Measurements from ENCODE around the gene OXSR1.

Gene OXSR1

DNA sequence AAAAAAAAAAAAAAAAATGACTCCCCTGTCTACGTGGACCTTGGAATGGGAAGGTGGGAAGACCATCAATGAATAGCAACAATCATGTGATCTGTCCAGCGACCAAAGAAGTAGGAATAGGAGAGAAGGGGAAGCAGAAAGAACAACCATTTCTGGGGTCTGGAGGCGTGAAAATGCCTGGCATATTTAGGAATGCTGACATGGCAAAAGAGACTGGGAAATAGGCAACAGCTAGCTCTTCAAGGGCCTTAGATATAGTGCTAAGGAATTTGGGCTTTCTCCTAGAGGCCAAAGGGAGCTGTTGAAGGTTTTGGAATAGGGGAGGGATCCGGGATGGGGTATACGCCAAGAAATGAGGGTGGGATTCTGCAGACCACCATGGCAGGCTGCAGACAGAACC, 106.2 kb downstream of the OXSR1 start:
- TF ChIP-seq, protein P1, sequence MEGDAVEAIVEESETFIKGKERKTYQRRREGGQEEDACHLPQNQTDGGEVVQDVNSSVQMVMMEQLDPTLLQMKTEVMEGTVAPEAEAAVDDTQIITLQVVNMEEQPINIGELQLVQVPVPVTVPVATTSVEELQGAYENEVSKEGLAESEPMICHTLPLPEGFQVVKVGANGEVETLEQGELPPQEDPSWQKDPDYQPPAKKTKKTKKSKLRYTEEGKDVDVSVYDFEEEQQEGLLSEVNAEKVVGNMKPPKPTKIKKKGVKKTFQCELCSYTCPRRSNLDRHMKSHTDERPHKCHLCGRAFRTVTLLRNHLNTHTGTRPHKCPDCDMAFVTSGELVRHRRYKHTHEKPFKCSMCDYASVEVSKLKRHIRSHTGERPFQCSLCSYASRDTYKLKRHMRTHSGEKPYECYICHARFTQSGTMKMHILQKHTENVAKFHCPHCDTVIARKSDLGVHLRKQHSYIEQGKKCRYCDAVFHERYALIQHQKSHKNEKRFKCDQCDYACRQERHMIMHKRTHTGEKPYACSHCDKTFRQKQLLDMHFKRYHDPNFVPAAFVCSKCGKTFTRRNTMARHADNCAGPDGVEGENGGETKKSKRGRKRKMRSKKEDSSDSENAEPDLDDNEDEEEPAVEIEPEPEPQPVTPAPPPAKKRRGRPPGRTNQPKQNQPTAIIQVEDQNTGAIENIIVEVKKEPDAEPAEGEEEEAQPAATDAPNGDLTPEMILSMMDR (IDR thresholded peaks at IDR 0.05; ENCODE audit: insufficient read depth, low read length, poor library complexity, severe bottlenecking) = no peak
- no peaks in the 10 kb centered on the region for H3K27me3 ChIP-seq (replicated peaks; ENCODE audit: control insufficient read depth, insufficient read depth, low read length)
- no peak for DNase-seq (ENCODE audit: extremely low read depth, insufficient read length)
- H3K4me3 ChIP-seq (replicated peaks; ENCODE audit: low read depth, low read length) = no peak overlapping the region
- no peaks in the 10 kb centered on the region for H3K36me3 ChIP-seq (ENCODE audit: control insufficient read depth, insufficient read depth, low read length)

DNA sequence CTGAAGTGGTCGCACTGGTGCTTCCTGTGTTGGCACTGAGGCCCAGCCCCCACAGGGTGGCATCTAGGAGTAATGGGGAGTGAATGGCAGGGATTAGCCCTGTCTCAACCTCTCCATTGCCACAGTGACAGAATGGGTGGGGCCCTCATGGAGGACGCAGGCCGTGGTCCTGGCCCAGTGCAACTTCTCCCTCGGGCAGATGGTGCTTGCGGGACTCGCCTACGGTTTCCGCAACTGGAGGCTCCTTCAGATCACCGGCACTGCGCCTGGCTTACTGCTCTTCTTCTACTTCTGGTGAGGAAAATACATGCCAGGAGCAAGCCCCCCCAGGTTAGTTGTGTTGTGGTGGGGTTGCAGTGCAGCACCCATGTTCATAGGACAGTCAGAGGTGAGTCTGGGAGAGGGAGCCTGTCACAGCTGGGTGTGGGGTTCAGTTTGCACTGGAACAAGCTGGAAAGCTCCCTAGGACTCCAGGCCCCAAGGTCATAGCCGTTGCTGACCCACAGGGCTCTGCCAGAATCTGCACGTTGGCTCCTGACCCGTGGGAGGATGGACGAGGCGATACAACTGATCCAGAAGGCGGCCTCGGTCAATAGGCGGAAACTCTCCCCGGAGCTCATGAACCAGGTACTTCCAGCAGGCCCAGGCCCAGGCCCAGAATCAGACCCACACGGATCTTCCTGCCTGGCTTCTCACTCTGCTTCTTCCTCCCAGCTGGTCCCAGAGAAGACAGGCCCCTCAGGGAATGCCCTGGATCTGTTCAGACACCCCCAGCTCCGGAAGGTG, 109.7 kb downstream of the OXSR1 start:
- H3K27me3 ChIP-seq (replicated peaks; ENCODE audit: control insufficient read depth, insufficient read depth, low read length) = no peaks in the 10 kb centered on the region
- H3K4me3 ChIP-seq (replicated peaks; ENCODE audit: low read depth, low read length) = no peak overlapping the region
- TF ChIP-seq, protein P1 (IDR thresholded peaks at IDR 0.05; ENCODE audit: insufficient read depth, low read length, poor library complexity, severe bottlenecking) = no peak
- no peaks in the 10 kb centered on the region for H3K36me3 ChIP-seq (ENCODE audit: control insufficient read depth, insufficient read depth, low read length)
- no peak for DNase-seq (ENCODE audit: extremely low read depth, insufficient read length)

DNA sequence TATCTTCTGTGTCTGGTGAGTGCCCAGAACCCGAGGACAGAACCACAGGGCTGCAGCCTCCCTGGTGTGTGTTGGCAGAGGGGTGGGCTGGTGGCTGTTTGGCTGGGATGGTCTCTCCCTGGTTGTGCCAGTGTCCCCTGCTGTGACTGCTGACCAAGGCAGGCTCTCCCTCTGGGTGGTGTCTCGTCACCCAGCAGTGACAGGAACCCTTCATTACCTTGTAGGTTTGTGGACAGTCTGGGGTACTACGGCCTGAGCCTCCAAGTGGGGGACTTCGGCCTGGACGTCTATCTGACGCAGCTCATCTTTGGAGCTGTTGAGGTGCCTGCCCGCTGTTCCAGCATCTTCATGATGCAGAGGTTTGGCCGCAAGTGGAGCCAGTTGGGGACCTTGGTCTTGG, 110.3 kb downstream of the OXSR1 start:
- no peaks in the 10 kb centered on the region for H3K27me3 ChIP-seq (replicated peaks; ENCODE audit: control insufficient read depth, insufficient read depth, low read length)
- H3K4me3 ChIP-seq (replicated peaks; ENCODE audit: low read depth, low read length) = no peak overlapping the region
- TF ChIP-seq, protein P1 (IDR thresholded peaks at IDR 0.05; ENCODE audit: insufficient read depth, low read length, poor library complexity, severe bottlenecking) = no peak
- H3K36me3 ChIP-seq (ENCODE audit: control insufficient read depth, insufficient read depth, low read length) = no peaks in the 10 kb centered on the region
- no peak for DNase-seq (ENCODE audit: extremely low read depth, insufficient read length)

DNA sequence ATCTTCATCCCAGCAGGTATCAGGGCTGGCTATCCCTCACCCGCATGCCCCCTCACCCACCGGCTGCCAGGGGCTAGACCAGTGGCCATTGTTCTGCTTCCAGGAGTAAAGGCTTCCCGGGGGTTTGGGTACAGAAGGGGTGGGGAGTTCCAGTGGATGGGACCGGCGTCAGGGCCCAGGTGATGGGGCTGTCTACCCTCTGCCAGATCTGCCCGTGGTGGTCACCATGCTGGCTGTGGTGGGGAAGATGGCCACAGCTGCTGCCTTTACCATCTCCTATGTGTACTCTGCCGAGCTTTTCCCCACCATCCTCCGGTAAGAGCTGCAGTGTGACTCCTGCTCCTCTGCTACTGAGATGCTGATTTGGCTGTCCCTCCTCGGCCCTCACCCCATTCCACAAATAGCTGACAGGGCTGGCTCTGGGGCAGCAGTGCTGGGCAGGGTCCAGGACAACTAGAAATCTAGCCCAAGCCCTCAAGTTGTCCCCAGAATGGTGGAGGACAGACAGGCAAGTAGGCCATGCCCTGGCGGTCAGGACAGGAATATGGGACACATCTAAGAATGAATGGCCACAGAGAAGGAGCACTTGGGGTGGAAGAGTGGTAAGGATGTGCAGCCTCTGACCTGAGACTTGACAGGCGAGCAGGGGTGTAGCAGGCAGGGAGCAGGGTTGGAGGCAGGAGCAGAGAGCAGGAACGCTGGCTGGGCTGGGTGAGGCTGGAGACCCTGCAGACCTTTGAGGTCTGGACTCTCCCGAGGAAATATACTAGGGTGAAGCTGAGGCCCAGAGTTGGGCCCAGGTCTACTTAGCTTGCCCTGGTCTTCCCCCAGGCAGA, 111.0 kb downstream of the OXSR1 start:
- H3K27me3 ChIP-seq (replicated peaks; ENCODE audit: control insufficient read depth, insufficient read depth, low read length) = no peaks in the 10 kb centered on the region
- TF ChIP-seq, protein P1 (IDR thresholded peaks at IDR 0.05; ENCODE audit: insufficient read depth, low read length, poor library complexity, severe bottlenecking) = no peak
- no peak overlapping the region for H3K4me3 ChIP-seq (replicated peaks; ENCODE audit: low read depth, low read length)
- no peak for DNase-seq (ENCODE audit: extremely low read depth, insufficient read length)
- no peaks in the 10 kb centered on the region for H3K36me3 ChIP-seq (ENCODE audit: control insufficient read depth, insufficient read depth, low read length)

DNA sequence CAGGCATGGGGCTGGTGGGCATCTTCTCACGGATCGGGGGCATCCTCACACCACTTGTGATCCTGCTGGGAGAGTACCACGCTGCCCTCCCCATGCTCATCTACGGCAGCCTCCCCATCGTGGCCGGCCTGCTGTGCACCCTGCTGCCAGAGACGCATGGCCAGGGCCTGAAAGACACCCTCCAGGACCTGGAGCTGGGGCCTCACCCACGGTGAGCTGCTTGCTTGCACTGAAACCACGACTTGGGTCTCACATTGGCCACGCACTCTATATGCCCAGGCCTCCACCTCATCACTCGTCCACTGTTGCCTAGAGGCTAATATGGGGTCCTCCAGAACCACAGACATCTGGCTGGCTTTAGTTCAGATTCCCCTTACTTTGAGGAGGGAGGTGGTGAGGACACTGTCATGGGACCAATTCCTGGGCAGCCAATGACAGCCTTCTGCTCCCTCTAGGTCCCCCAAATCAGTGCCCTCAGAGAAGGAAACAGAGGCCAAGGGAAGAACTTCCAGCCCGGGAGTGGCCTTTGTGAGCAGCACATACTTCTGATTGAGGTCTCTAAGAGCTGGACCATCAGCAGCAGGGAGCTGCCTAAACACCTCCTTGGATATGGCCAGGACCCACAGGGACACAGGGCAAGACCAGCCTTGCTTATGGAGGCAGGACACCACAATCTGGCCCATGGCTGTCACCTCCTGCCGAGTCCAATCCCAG, 111.7 kb downstream of the OXSR1 start:
- no peak for DNase-seq (ENCODE audit: extremely low read depth, insufficient read length)
- H3K27me3 ChIP-seq (replicated peaks; ENCODE audit: control insufficient read depth, insufficient read depth, low read length) = no peaks in the 10 kb centered on the region
- TF ChIP-seq, protein P1 (IDR thresholded peaks at IDR 0.05; ENCODE audit: insufficient read depth, low read length, poor library complexity, severe bottlenecking) = no peak
- no peak overlapping the region for H3K4me3 ChIP-seq (replicated peaks; ENCODE audit: low read depth, low read length)
- no peaks in the 10 kb centered on the region for H3K36me3 ChIP-seq (ENCODE audit: control insufficient read depth, insufficient read depth, low read length)
